Measurements from ENCODE around the gene MARCHF2. TPM values are rescaled to one million over a fixed set of nuclear protein-coding genes. Genes with fewer than 3 reads are reported as not detected.
"Not testable (repeated sequence)": the region's sequence is repeated elsewhere in the genome, so short reads cannot be mapped to it uniquely, and the experiment has no call there.

The MARCHF2 gene
- polyA plus RNA-seq, 4 donors, result 11.4 to 20.8 (median 15.7) TPM

DNA sequence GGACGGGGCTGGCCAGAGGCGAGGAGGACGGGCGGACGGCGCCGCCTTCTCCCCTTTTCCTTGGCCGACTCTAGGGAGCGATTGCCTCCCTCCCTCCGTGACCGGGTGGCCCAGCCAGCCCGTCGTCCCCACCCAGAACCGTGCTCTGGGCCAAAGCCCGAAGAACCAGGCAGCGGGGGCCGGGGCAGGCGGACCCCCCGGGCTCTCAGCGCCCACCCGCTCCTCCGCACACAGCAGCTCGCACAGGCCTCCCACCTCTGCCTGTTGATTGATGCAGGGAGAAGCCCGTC, 9.3 kb upstream of the MARCHF2 start:
- no peak for DNase-seq (ENCODE audit: low read depth in 4 of 4, low spot score in 2 of 4)

DNA sequence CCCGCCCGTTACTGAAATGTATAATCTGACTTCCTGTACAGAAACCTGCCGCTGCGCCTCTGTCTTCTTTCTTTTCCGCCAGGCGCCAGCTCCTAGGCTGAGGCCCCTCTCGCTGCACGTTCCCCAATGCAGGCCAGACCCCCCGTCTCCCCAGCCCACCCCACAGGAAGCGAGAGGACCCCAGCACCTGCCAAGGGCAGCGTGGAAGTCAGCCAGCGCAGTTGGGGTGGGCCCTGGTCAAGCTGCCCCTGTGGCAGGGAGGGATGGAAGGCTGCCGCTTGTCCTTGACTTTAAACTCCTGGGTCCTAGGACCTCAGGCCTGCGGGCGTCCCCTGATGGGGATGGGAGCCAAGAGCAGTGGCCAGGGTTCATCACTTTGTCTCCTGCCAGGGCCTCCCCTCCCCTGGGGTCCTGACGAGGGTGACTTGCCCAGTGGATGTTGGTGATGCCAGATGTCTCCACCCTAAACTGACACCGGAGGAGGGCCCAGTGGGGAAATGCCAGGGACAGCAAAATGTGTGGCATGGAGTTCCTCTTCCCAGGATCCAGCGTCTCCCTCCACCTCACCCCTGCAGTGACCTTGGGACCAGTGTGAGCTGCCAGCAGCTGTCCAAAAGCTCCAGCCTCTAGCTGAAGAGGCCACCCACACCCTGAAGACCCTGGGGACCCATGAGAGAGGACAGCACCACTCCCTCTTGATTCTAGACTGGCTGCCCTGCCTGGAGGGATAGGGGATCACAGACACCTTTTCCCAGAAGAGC, 8.5 kb upstream of the MARCHF2 start:
- no peak for DNase-seq (ENCODE audit: low read depth in 4 of 4, low spot score in 2 of 4)

DNA sequence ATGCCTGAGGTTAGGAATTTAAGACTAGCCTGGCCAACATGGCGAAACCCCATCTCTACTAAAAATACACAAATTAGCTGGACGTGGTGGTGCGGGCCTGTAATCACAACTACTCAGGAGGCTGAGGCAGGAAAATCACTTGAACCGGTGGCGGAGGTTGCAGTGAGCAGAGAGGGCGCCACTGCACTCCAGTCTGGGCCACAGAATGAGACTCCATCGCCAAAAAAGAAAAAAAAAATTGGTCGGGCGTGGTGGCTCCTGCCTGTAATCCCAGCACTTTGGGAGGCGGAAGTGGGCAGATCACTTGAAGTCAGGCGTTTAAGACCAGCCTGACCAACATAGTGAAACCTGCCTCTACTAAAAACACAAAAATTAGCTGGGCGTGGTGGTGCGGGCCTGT, 2.4 kb upstream of the MARCHF2 start:
- not testable (repeated sequence) for DNase-seq (ENCODE audit: low read depth in 4 of 4, low spot score in 2 of 4)

DNA sequence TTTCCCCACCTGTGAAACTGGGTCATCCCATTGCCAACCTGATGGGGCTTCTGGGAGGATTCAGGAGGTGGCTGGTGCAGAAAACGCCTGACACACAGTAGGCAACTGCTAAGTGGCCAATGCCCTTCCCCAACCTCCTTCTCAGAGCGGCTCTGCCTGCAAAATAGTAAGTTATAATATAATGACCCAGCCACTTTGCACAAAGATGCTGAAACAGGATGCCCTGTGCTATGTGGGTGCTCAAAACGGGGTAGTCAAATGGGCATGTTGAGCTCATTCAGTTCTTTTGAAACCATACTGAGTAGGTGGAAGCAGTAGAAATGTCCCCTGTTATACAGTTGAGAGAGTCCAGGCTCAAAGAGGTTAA, 507 bp downstream of the MARCHF2 start:
- no peak for DNase-seq (ENCODE audit: low read depth in 4 of 4, low spot score in 2 of 4)

DNA sequence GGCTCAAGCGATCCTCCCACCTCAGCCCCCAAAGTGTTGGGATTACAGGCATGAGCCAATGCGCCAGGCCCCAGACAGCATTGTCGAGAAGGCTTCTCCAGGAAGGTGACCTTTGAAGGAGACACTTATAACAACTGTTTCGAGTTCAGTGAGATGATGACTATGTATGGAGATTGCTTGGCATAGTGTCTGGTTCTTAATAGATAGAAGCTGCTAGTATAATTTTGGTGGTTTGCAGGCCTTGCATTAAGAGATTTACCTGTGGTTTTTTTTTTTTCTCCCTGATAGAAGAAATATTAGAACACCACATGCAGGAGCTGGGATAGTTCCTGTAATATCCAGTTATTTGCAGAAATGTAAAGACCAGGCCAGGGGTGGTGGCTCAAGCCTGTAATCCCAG, 3.7 kb downstream of the MARCHF2 start:
- DNase-seq (ENCODE audit: low read depth in 4 of 4, low spot score in 2 of 4), result no peak

DNA sequence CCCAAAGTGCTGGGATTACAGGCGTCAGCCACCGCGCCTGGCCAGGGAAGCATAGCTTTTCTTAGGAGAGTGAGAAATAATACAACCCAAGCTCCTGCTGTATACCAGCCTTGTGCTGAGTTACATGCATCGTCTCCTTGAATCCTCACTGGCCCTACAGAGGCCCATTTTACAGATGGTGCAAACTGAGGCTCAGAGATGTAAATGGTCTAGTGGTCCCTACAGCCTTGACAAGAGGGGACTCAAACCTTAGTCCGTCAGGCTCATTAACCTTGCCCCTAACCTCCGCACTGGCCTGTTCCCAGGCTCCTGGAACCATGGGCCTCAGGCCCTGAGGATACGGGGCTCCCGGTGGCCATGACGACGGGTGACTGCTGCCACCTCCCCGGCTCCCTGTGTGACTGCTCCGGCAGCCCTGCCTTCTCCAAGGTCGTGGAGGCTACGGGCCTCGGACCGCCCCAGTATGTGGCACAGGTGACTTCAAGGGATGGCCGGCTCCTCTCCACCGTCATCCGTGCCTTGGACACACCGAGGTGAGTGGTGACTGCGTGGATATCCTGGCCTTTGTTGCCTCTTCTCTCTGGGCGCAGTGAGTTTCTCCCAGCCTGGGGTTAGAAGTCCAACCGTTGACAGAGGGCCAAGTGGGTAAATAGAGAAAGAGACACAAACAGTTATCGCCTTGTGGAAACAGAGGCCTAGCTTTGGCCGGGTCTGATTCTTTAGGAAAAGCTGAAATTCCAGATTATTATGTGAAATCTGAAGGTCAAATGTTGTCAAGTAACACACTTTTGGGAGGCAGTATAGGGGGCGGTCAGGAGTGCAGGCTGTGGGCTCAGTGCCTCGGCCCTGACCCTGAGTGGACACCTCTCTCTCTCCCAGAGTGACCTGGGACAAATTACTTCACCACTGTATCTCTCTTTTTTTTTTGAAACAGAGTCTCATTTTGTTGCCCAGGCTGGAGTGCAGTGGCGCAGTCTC, 8.7 kb downstream of the MARCHF2 start:
- no peak for DNase-seq (ENCODE audit: low read depth in 4 of 4, low spot score in 2 of 4)

DNA sequence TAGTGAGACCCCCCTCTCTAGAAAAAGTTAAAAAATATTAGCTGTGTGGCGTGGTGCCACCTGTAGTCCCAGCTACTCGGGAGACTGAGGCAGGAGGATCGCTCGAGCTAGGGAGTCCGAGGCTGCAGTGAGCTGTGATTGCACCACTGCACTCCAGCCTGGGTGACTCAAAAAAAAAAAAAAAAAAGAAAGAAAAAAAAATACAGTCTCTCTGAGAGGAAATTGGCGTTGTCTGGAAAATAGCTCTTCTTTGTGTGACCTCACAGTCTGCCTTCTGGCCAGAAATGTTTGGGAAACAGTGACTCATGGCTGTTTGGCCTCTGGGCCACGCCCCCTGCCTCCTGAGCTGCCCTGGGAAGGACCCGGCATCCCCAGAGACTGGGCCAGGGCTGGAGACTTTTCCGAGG, 10.7 kb downstream of the MARCHF2 start:
- no peak for DNase-seq (ENCODE audit: low read depth in 4 of 4, low spot score in 2 of 4)

DNA sequence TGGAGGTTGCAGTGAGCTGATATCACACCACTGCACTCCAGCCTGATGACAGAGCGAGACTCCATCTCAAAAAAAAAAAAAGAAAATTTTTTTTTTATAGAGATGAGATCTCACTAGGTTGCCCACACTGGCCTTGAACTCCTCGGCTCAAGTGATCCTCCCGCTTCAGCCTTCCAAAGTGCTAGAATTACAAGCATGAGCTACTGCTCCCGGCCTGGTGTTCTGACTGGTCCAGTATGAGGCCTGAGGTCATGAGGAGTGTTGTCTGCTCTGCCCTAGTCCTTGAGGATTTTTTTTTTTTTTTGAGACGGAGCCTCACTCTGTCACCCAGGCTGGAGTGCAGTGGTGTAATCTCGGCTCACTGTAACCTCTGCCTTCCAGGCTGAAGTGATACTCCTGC, 12.2 kb downstream of the MARCHF2 start:
- not testable (repeated sequence) for DNase-seq (ENCODE audit: low read depth in 4 of 4, low spot score in 2 of 4)

DNA sequence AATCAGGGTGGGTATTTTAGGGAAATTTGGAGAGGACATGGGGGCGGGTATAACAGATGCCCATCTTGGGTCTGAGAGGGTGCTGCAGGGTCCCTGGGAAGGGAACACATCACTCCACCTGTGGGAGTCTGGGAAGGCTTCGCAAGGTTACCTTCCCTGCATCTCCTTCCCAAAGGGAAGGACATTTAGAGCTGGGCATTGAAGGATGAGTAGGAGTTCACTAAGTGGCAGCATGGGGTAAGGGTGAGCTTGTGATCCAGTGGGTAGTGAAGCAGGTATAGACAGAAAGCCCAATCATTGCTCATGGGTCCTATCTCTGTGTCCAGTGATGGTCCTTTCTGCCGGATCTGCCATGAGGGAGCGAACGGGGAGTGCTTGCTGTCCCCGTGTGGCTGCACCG, 13.2 kb downstream of the MARCHF2 start:
- DNase-seq (ENCODE audit: low read depth in 4 of 4, low spot score in 2 of 4), result no peak

DNA sequence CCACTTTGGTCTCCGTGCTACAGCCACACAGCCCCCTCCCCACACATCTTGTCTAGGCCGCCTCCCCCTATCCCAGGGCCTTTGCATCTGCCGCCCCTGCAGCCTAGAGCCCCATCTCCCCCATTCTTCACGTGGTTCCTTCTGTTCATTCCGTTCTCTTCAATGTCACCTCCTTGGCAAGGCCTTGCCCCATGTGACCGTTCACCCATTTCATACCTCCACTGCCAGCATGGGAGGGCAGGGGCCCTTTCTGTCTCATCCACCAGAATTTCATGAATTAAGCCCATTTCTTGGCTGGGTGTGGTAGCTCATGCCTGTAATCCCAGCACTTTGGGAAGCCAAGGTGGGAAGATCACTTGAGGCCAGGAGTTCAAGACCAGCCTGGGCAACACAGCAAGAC, 15.9 kb downstream of the MARCHF2 start:
- no peak for DNase-seq (ENCODE audit: low read depth in 4 of 4, low spot score in 2 of 4)

DNA sequence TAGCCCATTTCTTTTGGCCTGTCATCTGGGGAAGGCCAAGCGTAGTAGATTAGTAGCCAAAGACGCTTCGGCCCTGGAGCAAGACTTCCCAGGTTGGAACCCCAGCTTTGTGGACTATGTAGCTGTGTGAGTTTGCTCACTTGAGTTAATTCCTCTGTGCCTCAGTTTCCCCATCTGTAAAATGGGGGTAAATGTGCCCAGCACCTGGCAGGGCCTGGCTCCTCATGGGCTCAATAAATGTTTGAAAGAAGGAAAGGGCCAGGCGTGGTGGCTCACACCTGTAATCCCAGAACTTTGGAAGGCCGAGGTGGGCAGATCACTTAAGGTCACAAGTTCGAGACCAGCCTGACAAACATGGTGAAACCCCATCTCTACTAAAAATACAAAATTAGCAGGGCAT, 16.7 kb downstream of the MARCHF2 start:
- no peak for DNase-seq (ENCODE audit: low read depth in 4 of 4, low spot score in 2 of 4)

DNA sequence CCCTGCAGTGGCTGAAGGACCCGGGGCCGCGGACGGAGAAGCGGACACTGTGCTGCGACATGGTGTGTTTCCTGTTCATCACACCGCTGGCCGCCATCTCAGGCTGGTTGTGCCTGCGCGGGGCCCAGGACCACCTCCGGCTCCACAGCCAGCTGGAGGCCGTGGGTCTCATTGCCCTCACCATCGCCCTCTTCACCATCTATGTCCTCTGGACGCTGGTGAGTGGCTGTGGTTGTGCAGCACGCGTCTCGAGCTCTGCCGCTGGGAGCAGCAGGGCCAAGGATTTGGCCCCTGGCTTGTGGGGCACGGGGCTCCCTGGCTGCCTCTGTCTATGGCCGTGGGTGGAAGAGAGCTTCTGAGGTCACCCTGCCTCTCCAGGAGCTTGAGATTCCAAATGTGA, 17.5 kb downstream of the MARCHF2 start:
- DNase-seq (ENCODE audit: low read depth in 4 of 4, low spot score in 2 of 4), result no peak

DNA sequence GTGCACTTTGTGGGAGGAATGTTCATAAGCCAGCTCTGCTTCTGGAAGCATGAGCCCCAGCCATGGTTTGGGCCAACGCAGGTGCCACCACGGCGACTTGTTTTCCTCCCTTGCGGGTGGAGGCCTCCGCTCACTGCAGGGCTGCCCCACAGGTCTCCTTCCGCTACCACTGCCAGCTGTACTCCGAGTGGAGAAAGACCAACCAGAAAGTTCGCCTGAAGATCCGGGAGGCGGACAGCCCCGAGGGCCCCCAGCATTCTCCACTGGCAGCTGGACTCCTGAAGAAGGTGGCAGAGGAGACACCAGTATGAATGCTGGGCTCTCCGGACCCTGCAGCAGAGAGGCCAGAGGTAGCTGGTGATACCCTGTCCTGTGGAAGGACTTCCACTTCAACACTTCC, 25.1 kb downstream of the MARCHF2 start:
- no peak for DNase-seq (ENCODE audit: low read depth in 4 of 4, low spot score in 2 of 4)

DNA sequence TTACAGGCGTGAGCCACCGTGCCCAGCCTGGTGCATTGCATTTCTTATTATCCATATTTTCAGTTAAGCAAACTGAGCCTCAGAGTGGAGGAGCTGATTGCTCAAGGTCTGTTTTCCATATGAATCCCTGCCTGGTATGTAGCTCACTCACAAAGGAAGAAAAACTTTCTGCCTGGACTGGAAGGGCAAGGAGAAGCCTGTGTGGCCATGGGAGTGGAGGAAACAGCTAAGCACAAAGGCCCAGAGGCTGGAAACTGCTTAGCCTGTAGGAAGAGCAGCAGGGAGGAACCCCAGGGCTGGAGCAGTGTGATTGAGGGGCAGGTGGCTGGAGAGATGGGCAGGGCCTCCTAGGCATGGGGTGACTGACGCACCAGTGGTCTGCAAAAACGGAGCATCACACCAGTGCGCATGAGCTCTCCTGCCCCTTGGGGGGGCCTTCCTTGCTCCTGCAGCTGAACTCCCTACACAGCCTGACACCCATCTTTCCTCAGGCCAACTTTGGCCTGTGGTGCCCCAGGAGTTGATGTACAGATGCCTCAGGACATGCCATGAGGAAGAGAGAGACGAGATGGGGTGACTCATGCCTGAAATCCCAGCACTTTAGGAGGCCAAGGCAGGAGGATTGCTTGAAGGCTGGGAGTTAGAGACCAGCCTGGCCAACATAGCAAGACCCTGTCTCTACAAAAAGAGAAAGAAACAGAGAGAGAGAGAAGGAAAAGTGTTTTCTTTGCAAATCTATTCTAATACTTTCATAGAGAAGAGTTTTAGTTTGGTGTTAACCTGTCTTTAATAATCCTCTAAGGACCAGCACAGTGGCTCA, 28.8 kb downstream of the MARCHF2 start:
- DNase-seq (ENCODE audit: low read depth in 4 of 4, low spot score in 2 of 4), result no peak

DNA sequence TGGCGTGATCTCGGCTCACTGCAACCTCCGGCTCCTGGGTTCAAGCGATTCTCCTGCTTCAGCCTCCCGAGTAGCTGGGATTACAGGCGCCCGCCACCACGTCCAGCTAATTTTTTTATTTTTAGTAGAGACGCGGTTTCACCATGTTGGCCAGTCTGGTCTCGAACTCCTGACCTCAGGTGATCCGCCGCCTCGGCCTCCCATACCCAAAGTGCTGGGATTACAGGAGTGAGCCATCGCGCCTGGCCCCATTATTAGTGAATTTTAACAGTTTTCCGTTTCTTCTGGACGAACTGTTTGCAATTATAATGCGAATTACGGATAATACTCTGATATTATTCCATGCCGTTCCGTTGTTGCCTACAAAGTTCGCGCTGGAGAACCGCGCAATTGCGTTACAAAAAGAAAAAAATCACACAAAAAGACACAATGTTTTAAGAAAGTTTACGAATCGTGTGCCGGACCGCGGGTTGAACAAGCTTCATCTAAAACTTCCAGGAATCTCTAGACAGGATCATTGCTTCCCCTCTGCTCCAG, 31.1 kb downstream of the MARCHF2 start:
- DNase-seq (ENCODE audit: low read depth in 4 of 4, low spot score in 2 of 4), result not testable (repeated sequence)

DNA sequence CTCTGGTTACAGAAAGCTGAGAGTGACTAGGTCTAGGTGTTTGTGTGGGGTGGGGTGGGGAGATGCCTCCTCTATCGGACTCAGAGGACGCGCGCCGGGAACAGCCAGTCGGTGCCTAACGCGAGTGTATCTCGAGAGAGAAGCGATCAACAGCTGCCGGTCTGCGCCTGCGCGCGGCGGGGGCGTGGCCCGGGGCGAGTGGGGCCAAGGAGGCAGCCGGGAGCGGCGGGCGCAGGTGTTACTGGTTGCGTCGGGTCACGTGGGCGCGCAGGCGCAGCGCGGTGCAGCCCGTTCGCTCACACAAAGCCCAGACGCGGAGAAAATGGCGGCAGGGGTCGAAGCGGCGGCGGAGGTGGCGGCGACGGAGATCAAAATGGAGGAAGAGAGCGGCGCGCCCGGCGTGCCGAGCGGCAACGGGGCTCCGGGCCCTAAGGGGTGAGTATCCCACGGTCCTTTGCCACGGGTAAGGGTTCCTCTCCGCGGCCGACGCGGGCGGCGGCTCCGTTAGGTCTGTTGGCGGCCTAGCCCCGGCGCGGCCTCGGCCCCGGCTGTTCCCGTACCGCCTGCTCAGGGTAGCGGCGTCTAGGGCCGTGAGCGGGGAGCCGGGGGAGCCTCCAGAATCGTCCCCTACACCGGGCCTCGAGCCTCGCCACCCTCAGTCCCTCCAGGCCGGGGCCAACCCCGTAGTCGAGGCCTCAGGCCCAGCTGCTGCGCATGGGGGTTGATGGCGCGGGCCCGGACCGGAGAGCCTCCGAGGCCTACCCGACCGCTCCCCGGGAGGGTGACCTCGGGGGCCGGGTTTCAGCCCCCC, 31.8 kb downstream of the MARCHF2 start, which contains the start of gene HNRNPM:
Gene HNRNPM (plus strand): TSS at position 299 of the 811 bp plus-strand sequence. CDS start 24 bp downstream, at position 323.
- DNase-seq (ENCODE audit: low read depth in 4 of 4, low spot score in 2 of 4), result peak; percentile 86 to 95 (median 90)

DNA sequence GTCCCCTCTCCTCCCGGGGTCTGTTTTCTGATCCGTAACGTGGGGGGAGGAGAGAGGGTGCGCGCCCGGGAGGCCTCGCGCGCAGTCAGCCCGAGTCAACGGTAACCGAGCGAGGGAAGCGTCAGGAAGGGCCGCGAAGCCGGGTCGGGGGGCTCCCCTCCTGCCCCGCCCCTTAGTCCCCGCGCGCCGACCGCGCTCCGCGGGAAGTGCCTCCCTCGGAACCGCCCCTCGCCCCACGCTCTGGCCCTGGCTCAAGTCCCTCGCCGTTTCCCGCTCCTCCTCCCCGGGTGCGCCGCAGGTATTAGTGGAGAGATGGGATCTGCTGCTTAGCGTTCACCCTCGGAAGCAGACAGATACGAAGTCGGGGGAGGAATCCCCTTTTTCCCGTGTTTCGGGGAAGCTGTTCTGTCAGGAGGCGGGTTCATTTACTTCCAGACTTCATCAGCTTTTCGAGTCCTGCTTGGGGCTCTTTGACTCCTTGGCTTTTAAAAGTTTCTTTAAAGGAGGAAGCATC, 32.4 kb downstream of the MARCHF2 start:
- DNase-seq (ENCODE audit: low read depth in 4 of 4, low spot score in 2 of 4), result no peak

DNA sequence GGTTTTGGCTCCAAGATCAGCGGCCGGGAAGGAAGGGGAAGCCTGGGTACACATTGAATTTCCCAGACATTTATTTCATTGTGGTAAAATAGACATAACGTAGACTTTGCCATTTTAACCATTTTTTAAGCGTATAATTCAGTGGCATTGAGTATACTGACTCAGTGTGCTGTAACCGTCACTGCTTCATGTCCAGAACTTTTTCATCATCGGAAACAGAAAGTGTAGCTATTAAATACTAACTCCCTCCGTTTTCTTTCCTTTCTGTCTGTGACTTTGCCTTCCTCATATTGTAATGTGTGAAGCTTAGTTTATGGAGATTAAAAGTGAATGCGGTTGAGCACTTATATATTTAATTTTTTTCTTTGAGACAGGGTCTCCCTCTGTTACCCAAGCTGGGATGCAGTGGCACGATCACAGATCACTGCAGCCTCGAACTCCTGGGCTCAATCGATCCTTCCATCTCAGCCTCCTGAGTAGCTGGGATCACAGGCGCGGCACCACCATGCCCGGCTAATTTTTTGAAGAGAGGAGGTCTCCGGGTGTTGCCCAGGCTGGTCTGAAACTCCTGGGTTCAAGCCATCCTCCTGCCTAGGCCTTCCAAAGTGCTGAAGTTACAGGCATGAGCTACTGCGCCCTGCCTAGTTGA, 33.1 kb downstream of the MARCHF2 start:
- DNase-seq (ENCODE audit: low read depth in 4 of 4, low spot score in 2 of 4), result no peak

DNA sequence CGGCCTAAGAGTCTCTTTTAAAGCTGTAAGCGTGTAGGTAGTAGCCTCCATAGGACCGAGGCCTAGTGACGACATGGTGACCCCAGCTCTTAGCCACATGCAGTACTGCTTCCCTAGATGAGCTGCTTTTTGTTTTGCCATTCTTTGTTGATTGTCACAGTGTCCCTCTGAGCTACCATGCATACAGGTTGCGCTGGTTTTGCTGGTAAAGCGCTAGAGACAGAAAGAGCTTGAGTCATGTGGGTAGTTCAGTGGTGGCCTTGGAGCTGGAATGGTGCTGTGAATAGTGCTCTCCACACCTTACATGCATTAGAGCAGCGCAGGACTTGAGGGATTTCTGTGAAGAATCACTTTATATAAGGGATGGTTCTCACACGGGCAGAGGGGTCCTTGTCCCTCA, 36.7 kb downstream of the MARCHF2 start:
- DNase-seq (ENCODE audit: low read depth in 4 of 4, low spot score in 2 of 4), result no peak

All from left renal cortex interstitium (tissue), 4 donors.